GM18951 (cell line): ENCODE data around the gene CREB5.

Experiments used
- POLR2A ChIP-seq: IDR thresholded peaks from 4 replicates; pipeline ENCODE4 v1.6.1; 2011; ENCODE audit warnings: mild to moderate bottlenecking; ENCODE audit not compliant: insufficient read length, insufficient read depth; ENCODE audit errors: extremely low read depth
- in situ Hi-C: fragments of 300-500 bp; cut with MboI; formaldehyde crosslinking; loops from one replicate; pipeline ENCODE4 v1.12.0; 2022; ENCODE audit warnings: low sequenced_read_pairs, mixed read lengths, inconsistent platforms; ENCODE audit not compliant: unreplicated experiment

CREB5 gene

GRCh38 chr7:28623105-28623730 lies 210.9 kb downstream of the CREB5 start:
- no peak for TF ChIP-seq POLR2A
- in situ Hi-C loops, result no loop called here

GRCh38 chr7:28623863-28624262 lies 211.5 kb downstream of the CREB5 start:
- no peak for TF ChIP-seq POLR2A
- in situ Hi-C loops, result no loop called here

GRCh38 chr7:28625432-28625831 lies 213.1 kb downstream of the CREB5 start:
- TF ChIP-seq POLR2A, result no peak
- in situ Hi-C loops, result no loop called here

GRCh38 chr7:28626221-28626620 lies 213.9 kb downstream of the CREB5 start:
- in situ Hi-C loops, result no loop called here
- no peak for TF ChIP-seq POLR2A

GRCh38 chr7:28626624-28627262 lies 214.4 kb downstream of the CREB5 start:
- TF ChIP-seq POLR2A, result no peak
- in situ Hi-C loops, result no loop called here

- no peak for TF ChIP-seq POLR2A
- in situ Hi-C loops, result no loop called here
Measured at GRCh38 chr7:28627263-28627653, 214.9 kb downstream of the CREB5 start.

GRCh38 chr7:28627896-28628295 lies 215.6 kb downstream of the CREB5 start:
- TF ChIP-seq POLR2A, result no peak
- in situ Hi-C loops, result no loop called here

- in situ Hi-C loops, result no loop called here
Measured at GRCh38 chr7:28629216-28629842, 217.0 kb downstream of the CREB5 start.

GRCh38 chr7:28630350-28630749 lies 218.0 kb downstream of the CREB5 start:
- TF ChIP-seq POLR2A, result no peak
- in situ Hi-C loops, result no loop called here

More at GRCh38 chr7:28629216-28629842, 217.0 kb downstream of the CREB5 start:
- no peak for TF ChIP-seq POLR2A

GRCh38 chr7:28631995-28632394 lies 219.7 kb downstream of the CREB5 start:
- no peak for TF ChIP-seq POLR2A
- in situ Hi-C loops, result no loop called here

GRCh38 chr7:28638914-28639313 lies 226.6 kb downstream of the CREB5 start:
- no peak for TF ChIP-seq POLR2A
- in situ Hi-C loops, result no loop called here

- in situ Hi-C loops, result no loop called here
- no peak for TF ChIP-seq POLR2A
Measured at GRCh38 chr7:28640001-28640400, 227.7 kb downstream of the CREB5 start.

GRCh38 chr7:28641752-28642545 lies 229.6 kb downstream of the CREB5 start:
- in situ Hi-C loops, result no loop called here
- TF ChIP-seq POLR2A, result no peak
